HG02642 (cell line): ENCODE measurements around the gene SNX1.

Source experiments
- ATAC-seq: cut with Tn5 transposase; IDR thresholded peaks from one replicate; pipeline ENCODE4 v1.9.1; 2021; ENCODE audit warnings: mild to moderate bottlenecking; ENCODE audit not compliant: unreplicated experiment, poor library complexity

Gene SNX1

DNA sequence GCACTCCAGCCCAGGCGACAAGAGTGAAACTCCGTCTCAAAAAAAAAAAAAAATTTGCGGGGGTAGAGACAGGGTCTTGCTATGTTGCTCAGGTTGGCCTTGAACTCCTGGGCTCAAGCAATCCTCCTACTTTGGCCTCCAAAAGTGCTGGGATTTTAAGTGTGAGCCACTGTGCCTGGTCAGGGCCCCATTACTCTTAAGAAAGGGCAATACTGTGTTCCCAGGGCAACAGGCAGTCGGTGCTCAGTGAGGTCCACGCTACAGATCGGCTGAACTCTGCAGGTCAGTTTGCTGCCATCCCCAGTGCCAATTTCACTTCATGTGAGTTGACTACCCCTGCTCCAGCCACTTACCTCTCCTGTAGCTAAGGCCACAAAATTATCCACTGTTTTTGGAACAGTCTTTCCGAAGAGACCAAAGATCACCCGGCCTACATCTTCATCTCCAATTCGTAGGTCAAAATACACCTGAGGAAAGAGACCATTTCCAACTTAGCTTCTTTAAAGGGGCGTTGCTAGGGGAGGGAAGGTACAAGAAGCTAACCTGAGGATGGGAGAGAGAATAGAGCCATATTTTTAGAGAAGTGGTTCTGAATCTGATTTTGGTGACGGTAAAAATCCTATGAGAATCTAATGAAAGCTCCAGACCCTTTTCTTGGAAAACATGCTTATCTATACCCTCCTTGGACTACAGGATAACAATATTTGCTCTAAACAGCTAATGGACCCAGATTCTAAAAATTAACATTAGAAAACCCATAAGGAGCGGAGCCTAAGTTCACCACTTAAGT lies 66.1 kb downstream of the SNX1 start:
- ATAC-seq = no peak

GRCh38 chr15:64162478-64162868 lies 66.7 kb downstream of the SNX1 start:
- peak; percentile 26 for ATAC-seq

GRCh38 chr15:64162869-64163658 lies 67.3 kb downstream of the SNX1 start, which contains the start of gene PPIB:
PPIB (minus strand) TSS chr15:64163022; CDS start chr15:64162986, 36 bp downstream.
- ATAC-seq = peak; percentile 93

- peak; percentile 6 for ATAC-seq
Measured at GRCh38 chr15:64163659-64164362, 68.0 kb downstream of the SNX1 start.

DNA sequence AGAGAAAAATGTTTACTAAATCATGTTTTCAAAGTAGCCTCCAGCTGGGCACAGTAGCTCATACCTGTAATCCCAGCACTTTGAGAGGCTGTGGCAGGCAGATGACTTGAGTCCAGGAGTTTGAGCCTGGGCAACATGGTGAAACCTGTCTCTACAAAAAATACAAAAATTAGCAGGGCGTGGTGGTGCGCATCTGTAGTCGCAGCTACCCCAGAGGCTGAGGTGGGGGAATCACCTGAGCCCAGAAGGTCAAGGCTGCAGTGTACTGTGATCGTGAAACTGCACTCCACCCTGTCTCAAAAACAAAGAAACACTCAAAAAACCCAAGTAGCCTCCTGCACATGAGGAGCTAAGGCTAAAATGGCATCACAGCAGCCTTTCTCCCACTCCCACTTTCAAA lies 68.7 kb downstream of the SNX1 start:
- no peak for ATAC-seq

DNA sequence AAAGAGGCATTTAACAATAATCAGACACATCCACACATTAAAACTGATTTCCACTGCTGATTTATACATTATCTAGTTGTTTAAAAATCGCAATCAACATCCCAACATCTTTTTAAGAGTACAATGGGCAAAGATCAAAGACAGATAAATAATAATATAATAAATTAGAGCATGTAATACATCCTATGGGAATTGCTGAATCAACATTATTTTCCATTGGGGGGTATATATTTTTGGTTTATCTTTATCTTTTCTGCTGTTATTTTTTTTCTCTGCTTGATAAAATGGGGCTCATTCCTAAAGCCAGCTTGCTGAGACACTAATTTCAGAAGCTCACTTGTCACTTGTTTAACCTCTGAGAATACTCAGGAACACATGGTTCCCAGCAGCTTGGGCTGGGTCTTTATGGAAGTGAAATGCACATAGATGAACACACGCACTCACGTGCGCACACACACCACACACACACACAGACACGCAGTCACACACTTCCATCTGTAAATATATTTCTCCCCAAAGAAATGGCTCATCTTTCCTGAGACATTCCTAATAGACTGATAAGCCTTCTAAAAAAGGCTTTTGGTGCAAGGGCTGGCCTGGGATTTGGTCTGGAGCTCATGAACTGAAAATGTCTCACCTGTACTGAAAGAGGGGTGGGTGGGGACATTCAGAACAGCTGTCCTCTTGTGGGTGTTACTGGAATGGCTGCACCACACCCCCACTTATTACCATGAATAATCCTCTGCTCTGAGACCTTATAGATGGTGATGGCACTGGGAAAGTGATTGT lies 70.5 kb downstream of the SNX1 start:
- ATAC-seq = no peak

- ATAC-seq = no peak
Measured at GRCh38 chr15:64180235-64180824, 84.5 kb downstream of the SNX1 start.

DNA sequence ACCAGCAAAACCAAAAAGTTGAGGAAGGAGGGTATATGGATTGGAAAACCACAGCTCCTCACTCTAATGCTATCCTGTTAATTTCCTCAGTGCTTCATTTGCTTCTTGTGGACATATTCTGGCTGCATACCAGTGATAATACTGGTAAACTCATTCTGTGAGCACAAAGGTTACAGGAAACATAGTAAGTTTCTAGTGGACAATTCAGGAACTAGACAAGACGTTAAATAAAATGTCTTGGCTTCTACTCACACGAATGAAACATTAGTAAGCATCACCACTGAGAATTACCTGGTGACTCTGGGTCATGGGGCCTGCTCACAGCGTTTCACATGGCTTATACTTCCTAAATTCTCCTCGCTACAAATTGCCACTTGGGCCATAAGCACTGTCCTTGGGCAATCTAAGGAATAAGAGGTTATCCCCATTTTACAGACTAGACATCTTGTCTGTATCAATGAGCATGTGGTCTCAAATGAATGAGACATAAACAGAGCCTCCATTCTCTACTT lies 87.1 kb downstream of the SNX1 start:
- ATAC-seq = no peak

GRCh38 chr15:64185146-64185911 lies 89.5 kb downstream of the SNX1 start:
- no peak for ATAC-seq

DNA sequence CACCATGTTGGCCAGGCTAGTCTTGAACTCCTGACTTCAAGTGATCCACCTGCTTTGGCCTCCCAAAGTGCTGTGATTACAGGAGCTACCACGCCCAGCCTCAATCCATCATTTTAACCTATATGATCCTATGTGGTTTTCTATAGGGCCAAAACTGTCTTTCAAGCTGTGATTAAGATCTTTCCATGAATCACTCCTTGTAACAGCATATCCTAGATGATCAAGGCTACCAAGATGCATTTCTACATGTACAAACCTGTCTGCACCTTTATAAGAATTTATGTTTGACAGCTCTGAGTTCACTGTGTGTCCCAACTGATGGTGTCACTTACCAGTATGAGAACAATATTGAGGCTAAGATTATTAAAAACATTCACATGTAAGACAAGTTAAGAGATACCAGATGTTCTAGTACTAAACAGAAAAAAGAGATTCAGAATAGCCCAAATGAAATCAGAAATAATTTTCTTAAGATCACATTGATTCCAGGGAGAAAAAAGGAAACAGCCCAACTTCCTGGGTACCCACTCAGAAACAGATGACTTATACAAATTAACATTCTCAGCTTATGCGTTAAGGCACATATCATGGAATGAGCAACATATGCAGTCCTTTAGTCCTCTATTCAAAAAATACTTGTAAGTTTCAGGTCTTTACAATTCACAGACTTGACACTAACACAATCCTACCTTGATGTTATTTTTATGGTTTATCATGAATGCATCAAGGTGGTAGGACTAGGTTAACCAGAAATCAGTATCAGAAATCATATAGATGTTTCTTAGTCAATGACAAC lies 91.8 kb downstream of the SNX1 start:
- ATAC-seq = no peak
